ENCODE data around the gene CNTF.

CNTF gene

DNA sequence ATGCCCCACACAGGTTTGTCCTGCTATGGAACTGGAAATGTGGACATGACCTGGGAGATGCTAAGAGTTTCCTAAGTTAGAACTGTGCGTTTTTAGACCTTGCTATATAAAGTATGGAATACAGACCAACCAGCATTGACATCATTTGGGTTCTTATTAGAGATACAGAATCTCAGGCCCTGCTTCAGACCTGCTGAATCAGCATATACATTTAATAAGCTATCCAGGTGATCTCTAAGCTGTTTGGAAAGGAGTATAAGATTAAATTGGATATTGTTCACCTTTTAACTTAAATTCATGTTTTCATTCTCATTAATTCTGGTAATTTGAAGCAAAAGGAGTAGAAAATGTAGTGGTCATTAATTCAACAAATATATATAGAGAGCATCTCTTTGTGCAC, 6.9 kb upstream of the CNTF start:
- Histone ChIP-seq H3K9me3 (ENCODE audit: control insufficient read depth, low read length) (no peaks in the 10 kb centered on the region), H3K4me1 (ENCODE audit: control insufficient read depth, insufficient read depth, low read length) (no peaks in the 10 kb centered on the region)

DNA sequence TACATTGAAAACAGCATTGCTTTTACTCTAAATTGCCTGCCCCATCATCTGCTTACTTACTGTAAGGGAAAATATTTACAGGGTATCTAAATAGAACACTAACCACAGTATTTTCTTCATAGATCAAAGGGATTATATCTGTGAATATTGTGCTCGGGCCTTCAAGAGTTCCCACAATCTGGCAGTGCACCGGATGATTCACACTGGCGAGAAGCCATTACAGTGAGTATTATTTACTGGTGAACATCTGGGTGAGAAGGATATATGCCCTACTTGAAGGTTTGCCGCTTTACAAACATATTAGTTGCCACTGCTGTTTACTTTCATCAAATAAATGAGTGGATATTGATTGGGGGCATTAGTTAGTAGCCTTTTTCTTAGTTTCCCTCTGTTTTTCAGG, 5.9 kb upstream of the CNTF start:
- no peaks in the 10 kb centered on the region for H3K4me1 ChIP-seq (ENCODE audit: control insufficient read depth, insufficient read depth, low read length)
- H3K9me3 ChIP-seq (ENCODE audit: control insufficient read depth, low read length), result no peaks in the 10 kb centered on the region
- no peaks in the 10 kb centered on the region for H3K27me3 ChIP-seq (ENCODE audit: control insufficient read depth, insufficient read depth, low read length)
- no peak overlapping the region for H3K9ac ChIP-seq (ENCODE audit: low read length)
- H3K4me3 ChIP-seq (ENCODE audit: low read length), result no peak overlapping the region
- H3K36me3 ChIP-seq (ENCODE audit: control insufficient read depth, insufficient read depth, low read length), result peaks cover 19% of the 10 kb centered on the region

More for the DNA sequence above, 6.9 kb upstream of the CNTF start:
- Histone ChIP-seq H3K36me3 (ENCODE audit: control insufficient read depth, insufficient read depth, low read length) (peaks cover 19% of the 10 kb centered on the region), H3K27me3 (ENCODE audit: control insufficient read depth, insufficient read depth, low read length) (no peaks in the 10 kb centered on the region), H3K4me3 (ENCODE audit: low read length) (no peak overlapping the region), H3K9ac (ENCODE audit: low read length) (no peak overlapping the region)

DNA sequence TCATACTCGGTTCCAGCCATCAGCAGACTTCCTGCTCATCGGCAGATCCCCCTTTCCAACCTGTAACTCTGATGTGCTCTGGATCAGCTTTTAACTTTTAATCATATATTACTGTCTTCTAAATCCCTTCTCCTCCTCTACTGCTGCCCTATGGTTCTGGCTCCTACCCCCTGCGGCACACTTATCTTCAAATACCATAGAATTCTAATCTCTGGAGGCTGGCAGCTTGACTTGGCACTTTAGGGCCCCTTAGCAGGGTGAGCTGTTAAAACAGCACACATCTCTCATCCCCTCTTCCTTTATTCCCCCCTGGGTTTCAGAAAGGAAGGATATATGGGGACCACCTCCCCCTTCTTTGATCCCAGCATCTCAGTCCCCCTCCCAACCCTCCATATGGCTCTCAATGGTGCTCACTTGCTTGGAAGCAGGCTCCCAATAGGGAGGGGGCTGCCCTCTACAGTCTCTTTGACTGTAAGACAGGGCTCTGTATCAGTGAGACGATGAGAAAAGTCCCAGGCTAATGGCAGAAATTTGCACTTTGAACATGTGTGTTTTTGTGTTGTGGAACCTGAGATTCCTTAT, 4.4 kb upstream of the CNTF start:
- Histone ChIP-seq H3K4me1 (ENCODE audit: control insufficient read depth, insufficient read depth, low read length) (no peaks in the 10 kb centered on the region), H3K36me3 (ENCODE audit: control insufficient read depth, insufficient read depth, low read length) (peaks cover 18% of the 10 kb centered on the region), H3K9ac (ENCODE audit: low read length) (no peak overlapping the region), H3K4me3 (ENCODE audit: low read length) (no peak overlapping the region), H3K27me3 (ENCODE audit: control insufficient read depth, insufficient read depth, low read length) (no peaks in the 10 kb centered on the region), H3K9me3 (ENCODE audit: control insufficient read depth, low read length) (no peaks in the 10 kb centered on the region)

DNA sequence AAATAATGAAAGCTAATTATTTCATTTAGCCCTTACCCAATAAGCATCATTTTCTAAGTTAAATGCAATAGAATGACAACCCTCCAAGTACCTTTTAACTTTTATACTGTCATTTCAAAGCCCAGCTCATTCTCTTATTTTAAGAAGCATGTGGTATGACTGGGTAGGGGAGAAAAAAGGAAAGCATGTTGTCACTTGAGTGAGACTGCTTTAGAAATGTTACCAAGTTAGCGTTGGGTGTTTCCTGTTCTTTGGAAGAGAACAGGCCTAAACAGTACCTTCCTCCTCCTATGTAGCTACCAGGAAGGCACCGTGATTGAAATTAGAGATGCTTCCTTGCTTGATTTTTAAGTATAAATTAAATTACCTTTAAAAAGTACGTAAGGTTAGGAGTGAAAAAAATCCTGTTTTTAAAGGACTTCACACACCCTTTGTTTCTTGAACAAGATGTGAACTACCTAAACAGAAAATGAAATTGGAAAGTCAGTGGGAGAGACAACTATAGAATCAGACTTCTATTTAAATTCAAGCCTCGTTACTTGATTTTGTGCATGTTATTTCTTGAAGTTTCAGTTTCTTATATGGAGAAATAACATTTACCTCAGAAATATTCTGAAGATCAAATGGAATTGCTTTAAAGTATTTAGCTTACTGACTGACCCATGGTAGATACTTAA, 741 bp upstream of the CNTF start:
- no peak overlapping the region for H3K9ac ChIP-seq (ENCODE audit: low read length)
- H3K27me3 ChIP-seq (ENCODE audit: control insufficient read depth, insufficient read depth, low read length), result no peaks in the 10 kb centered on the region
- H3K4me1 ChIP-seq (ENCODE audit: control insufficient read depth, insufficient read depth, low read length), result no peaks in the 10 kb centered on the region
- H3K9me3 ChIP-seq (ENCODE audit: control insufficient read depth, low read length), result no peaks in the 10 kb centered on the region
- H3K4me3 ChIP-seq (ENCODE audit: low read length), result no peak overlapping the region
- H3K36me3 ChIP-seq (ENCODE audit: control insufficient read depth, insufficient read depth, low read length), result peaks cover 11% of the 10 kb centered on the region

DNA sequence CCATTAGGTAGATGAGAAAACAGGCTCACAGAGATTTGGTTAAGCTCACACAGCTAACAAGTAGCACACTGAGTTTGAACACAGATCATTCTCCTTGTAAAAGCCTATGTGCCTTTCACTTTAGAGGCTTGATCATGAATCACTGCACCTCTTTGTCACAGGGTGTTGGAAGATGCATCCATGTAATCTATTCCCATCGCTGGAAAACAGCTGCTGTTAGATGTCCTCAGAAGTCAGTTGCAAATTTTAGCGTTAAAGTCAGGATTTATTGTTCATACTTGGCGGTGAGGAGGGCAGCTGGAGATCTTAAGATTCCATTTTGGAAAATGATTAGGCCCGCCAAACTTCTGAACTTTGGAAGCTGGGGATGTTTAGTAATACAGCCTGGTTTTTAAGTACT, 2.6 kb downstream of the CNTF start:
- no peak overlapping the region for H3K4me3 ChIP-seq (ENCODE audit: low read length)

DNA sequence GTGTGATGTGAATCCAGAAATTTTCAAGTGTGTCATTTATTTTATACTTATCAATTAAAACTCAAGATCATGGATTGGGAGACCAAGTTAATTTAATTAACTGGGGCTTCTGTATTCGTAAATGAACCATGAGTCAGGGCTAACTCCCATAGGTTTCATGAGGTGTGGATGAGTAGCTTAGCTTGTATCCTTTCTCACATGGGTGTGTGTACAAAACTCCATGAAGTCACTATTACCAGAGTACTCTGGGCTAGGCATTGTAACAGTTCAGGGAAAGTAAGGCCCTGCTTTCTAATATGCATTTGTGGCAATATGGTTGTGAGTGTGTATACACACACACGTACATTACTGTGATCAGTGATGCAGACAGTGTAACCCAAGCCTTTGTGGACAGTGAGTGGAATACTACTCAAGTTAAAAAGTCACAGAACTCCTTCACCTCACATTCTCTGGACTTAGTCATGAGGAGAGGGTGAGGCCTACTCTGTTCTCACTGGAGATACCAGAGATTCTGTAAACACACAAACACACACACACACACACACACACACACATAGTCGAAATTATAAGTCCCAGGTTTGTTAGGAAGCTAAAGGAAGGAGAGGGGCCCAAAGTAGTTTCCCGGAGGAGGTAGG, 3.5 kb downstream of the CNTF start:
- Histone ChIP-seq H3K4me1 (ENCODE audit: control insufficient read depth, insufficient read depth, low read length) (no peaks in the 10 kb centered on the region), H3K9me3 (ENCODE audit: control insufficient read depth, low read length) (no peaks in the 10 kb centered on the region), H3K27me3 (ENCODE audit: control insufficient read depth, insufficient read depth, low read length) (no peaks in the 10 kb centered on the region), H3K4me3 (ENCODE audit: low read length) (no peak overlapping the region), H3K36me3 (ENCODE audit: control insufficient read depth, insufficient read depth, low read length) (peaks cover 6% of the 10 kb centered on the region), H3K9ac (ENCODE audit: low read length) (no peak overlapping the region)

More for the DNA sequence above, 2.6 kb downstream of the CNTF start:
- H3K9ac ChIP-seq (ENCODE audit: low read length), result no peak overlapping the region
- H3K36me3 ChIP-seq (ENCODE audit: control insufficient read depth, insufficient read depth, low read length), result peaks cover 6% of the 10 kb centered on the region
- H3K27me3 ChIP-seq (ENCODE audit: control insufficient read depth, insufficient read depth, low read length), result no peaks in the 10 kb centered on the region
- H3K4me1 ChIP-seq (ENCODE audit: control insufficient read depth, insufficient read depth, low read length), result no peaks in the 10 kb centered on the region
- no peaks in the 10 kb centered on the region for H3K9me3 ChIP-seq (ENCODE audit: control insufficient read depth, low read length)

DNA sequence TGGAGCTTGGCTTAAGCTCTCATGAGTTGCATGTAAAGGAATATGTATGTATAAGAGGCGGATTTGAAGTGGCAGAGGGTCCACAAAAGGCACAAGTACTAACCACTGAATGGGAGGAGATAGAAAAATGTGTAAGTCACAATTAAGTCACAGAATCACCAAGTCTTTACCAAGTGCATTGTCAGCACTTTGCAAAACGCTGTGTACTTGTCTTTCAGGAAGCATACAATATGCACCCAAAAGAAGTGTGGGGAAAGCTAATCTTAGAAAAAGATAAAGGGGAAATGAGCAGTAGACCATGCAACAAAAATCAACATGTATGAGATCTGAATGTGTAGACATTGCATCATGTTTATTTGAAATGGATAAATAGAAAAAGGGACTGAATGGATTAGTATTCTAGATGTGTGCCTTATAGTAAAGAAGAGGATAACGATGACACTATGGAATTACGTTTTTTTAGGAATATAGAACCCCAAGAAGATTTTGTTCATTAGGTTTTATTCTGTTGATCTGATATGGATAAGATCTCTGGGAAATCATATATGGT, 4.5 kb downstream of the CNTF start:
- Histone ChIP-seq H3K36me3 (ENCODE audit: control insufficient read depth, insufficient read depth, low read length) (peaks cover 6% of the 10 kb centered on the region), H3K4me1 (ENCODE audit: control insufficient read depth, insufficient read depth, low read length) (no peaks in the 10 kb centered on the region), H3K4me3 (ENCODE audit: low read length) (no peak overlapping the region), H3K9ac (ENCODE audit: low read length) (no peak overlapping the region), H3K27me3 (ENCODE audit: control insufficient read depth, insufficient read depth, low read length) (no peaks in the 10 kb centered on the region), H3K9me3 (ENCODE audit: control insufficient read depth, low read length) (no peaks in the 10 kb centered on the region)

DNA sequence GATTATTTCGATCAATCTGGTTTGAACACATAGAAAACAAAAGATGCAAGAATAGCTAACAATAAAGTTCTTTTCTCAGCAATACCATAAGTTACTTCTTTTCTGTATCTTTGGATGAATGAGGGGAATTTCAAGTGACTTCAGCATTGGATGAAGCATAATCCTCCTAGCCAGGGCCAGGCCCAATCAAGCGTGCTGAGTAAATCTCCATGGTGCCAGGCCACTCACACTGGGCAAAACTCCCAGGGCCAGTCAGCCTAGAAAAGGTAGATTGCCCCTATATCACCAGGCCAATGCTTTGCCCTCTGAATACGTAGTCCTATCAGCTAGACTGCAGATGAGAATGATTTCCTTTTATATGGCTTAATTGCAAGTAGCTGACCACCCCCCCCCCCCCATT, 6.0 kb downstream of the CNTF start:
- no peaks in the 10 kb centered on the region for H3K36me3 ChIP-seq (ENCODE audit: control insufficient read depth, insufficient read depth, low read length)
- H3K27me3 ChIP-seq (ENCODE audit: control insufficient read depth, insufficient read depth, low read length), result no peaks in the 10 kb centered on the region
- no peaks in the 10 kb centered on the region for H3K9me3 ChIP-seq (ENCODE audit: control insufficient read depth, low read length)
- H3K9ac ChIP-seq (ENCODE audit: low read length), result no peak overlapping the region
- H3K4me3 ChIP-seq (ENCODE audit: low read length), result no peak overlapping the region
- no peaks in the 10 kb centered on the region for H3K4me1 ChIP-seq (ENCODE audit: control insufficient read depth, insufficient read depth, low read length)

DNA sequence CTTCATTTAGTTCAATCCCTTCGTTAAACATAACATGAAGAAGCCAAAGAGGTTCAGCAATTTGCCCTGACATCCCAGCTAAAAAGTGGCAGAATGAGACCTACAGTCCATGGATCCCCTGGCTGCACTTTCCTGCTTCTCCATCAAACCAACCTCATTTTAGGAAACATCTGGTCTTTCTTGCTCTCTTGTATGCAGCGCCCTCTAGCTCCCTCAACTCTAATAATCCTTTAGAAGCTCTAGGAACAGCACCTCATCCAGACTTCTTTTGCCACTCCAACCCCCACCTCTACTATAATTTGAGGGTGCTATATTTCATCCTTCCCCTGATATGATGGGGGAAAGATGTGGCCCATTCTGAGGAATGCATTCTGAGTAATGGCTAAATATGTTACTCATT, 7.4 kb downstream of the CNTF start:
- H3K27me3 ChIP-seq (ENCODE audit: control insufficient read depth, insufficient read depth, low read length), result no peaks in the 10 kb centered on the region
- H3K36me3 ChIP-seq (ENCODE audit: control insufficient read depth, insufficient read depth, low read length), result no peaks in the 10 kb centered on the region
- H3K4me1 ChIP-seq (ENCODE audit: control insufficient read depth, insufficient read depth, low read length), result no peaks in the 10 kb centered on the region
- H3K4me3 ChIP-seq (ENCODE audit: low read length), result no peak overlapping the region
- H3K9ac ChIP-seq (ENCODE audit: low read length), result no peak overlapping the region
- no peaks in the 10 kb centered on the region for H3K9me3 ChIP-seq (ENCODE audit: control insufficient read depth, low read length)

DNA sequence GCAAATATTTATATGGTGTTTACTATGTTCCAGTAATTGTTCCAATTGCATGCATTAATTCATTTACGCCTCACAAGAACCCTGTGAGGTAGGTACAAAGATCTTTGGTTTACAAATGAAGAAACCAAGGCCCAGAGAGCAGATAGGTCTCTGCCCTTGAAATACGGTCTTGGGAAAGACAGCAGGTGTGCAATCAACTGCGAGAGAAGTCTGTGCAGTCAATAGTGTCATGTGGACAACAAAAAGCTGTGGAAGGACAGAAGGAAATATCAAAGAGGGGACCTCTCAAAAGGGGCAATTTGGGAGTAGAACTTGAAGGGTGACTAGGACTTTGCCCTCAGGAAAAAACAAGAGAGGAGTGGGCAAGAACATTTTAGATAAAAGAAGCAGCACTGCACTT, 8.9 kb downstream of the CNTF start:
- Histone ChIP-seq H3K9ac (ENCODE audit: low read length) (no peak overlapping the region), H3K9me3 (ENCODE audit: control insufficient read depth, low read length) (no peaks in the 10 kb centered on the region), H3K4me1 (ENCODE audit: control insufficient read depth, insufficient read depth, low read length) (no peaks in the 10 kb centered on the region), H3K27me3 (ENCODE audit: control insufficient read depth, insufficient read depth, low read length) (no peaks in the 10 kb centered on the region), H3K36me3 (ENCODE audit: control insufficient read depth, insufficient read depth, low read length) (no peaks in the 10 kb centered on the region), H3K4me3 (ENCODE audit: low read length) (no peak overlapping the region)

DNA sequence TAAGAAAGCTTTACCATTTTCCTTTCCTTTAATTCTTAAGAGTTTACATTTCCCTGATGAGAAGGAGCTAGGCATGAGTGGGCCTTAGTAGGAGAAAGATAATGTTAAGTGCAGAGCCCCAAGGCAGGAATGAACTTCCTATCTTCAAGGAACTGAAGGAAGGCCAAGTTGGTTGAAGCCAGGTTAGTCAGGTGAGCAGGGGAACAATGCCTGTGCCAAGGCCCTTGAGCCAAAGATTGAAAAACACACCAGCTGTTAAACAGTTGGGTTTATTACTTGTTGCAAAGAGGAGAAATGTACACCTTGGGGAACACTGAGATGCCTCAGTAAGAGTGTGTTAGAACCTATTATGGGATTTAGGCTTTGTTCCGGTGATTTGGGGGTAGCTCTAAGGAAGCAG, 10.0 kb downstream of the CNTF start:
- Histone ChIP-seq H3K4me1 (ENCODE audit: control insufficient read depth, insufficient read depth, low read length) (no peaks in the 10 kb centered on the region), H3K9ac (ENCODE audit: low read length) (no peak overlapping the region), H3K27me3 (ENCODE audit: control insufficient read depth, insufficient read depth, low read length) (no peaks in the 10 kb centered on the region), H3K4me3 (ENCODE audit: low read length) (no peak overlapping the region), H3K9me3 (ENCODE audit: control insufficient read depth, low read length) (no peaks in the 10 kb centered on the region), H3K36me3 (ENCODE audit: control insufficient read depth, insufficient read depth, low read length) (no peaks in the 10 kb centered on the region)

DNA sequence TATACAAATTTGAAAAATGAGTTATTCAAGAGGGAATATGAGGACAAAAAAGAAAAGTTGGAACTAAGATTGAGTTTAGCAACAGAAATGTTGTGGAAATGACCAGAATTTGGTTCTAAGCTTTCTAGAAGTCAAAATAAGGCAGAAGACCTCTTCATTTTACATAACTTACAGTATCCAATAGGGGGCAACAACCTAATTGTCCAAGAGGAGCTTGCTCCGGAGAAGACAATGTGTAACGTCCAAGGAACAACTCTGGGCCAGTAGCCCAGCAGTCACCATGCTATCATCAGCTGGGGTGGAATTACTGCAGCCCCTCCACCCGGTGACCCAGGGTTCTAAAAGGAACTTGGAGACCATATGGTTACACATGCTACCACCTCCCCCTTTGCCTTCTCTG, 14.1 kb downstream of the CNTF start:
- Histone ChIP-seq H3K27me3 (ENCODE audit: control insufficient read depth, insufficient read depth, low read length) (no peaks in the 10 kb centered on the region), H3K4me1 (ENCODE audit: control insufficient read depth, insufficient read depth, low read length) (no peaks in the 10 kb centered on the region), H3K9me3 (ENCODE audit: control insufficient read depth, low read length) (no peaks in the 10 kb centered on the region), H3K9ac (ENCODE audit: low read length) (no peak overlapping the region), H3K36me3 (ENCODE audit: control insufficient read depth, insufficient read depth, low read length) (no peaks in the 10 kb centered on the region), H3K4me3 (ENCODE audit: low read length) (no peak overlapping the region)
